Fibroblast of lung (primary cell): ENCODE measurements around the gene XRCC3. TPM values are rescaled to one million over a fixed set of nuclear protein-coding genes. Genes with fewer than 3 reads are reported as not detected.
A peak's percentile ranks its signal among the peaks of the same experiment; 100 is the strongest.

Experiments
- DNase-seq, 2 donors: peaks; one replicate each; pipeline versions ENCODE4 v3.0.0 to v3.0.0-alpha.2; 2010; ENCODE audit warnings: low read depth in 2 of 2
- H2AFZ ChIP-seq: 2 replicates; pipeline ENCODE4 v1.5.1; 2012; ENCODE audit warnings: low read length, control low read depth, inconsistent platforms
- H3K27ac ChIP-seq: 2 replicates; pipeline ENCODE4 v1.5.1; 2011; ENCODE audit warnings: low read length, control low read depth; ENCODE audit not compliant: insufficient read depth
- H3K27me3 ChIP-seq: 2 replicates; pipeline ENCODE4 v1.5.1; 2011; ENCODE audit warnings: mild to moderate bottlenecking, low read length; ENCODE audit not compliant: control insufficient read depth, insufficient read depth
- H3K36me3 ChIP-seq: 2 replicates; pipeline ENCODE4 v1.5.1; 2011; ENCODE audit warnings: low read length; ENCODE audit not compliant: control insufficient read depth, insufficient read depth
- H3K4me1 ChIP-seq: 2 replicates; pipeline ENCODE4 v1.5.1; 2011; ENCODE audit warnings: low read length; ENCODE audit not compliant: control insufficient read depth, insufficient read depth; ENCODE audit errors: extremely low read depth
- H3K4me2 ChIP-seq: 2 replicates; pipeline ENCODE4 v1.5.1; 2011; ENCODE audit warnings: low read length, control low read depth; ENCODE audit not compliant: insufficient read depth; ENCODE audit errors: extremely low read depth
- H3K4me3 ChIP-seq, 4 experiments: fragments of 200-600 bp in 1 of 4; sonication (generic) in 1 of 4; replicated peaks in 1 of 4; 2 replicates each; pipeline ENCODE4 v1.5.1; 2011 to 2016; ENCODE audit warnings: low read length in 4 of 4, low read depth in 3 of 4, mild to moderate bottlenecking in 3 of 4, control low read depth in 2 of 4, inconsistent platforms in 1 of 4, mixed read lengths in 1 of 4; ENCODE audit not compliant: insufficient read depth in 1 of 4; ENCODE audit errors: control extremely low read depth in 1 of 4
- H3K79me2 ChIP-seq: 2 replicates; pipeline ENCODE4 v1.5.1; 2012; ENCODE audit warnings: mild to moderate bottlenecking, low read length, inconsistent platforms; ENCODE audit not compliant: control insufficient read depth, insufficient read depth
- H3K9ac ChIP-seq: 2 replicates; pipeline ENCODE4 v1.5.1; 2011; ENCODE audit warnings: mild to moderate bottlenecking, low read length, control low read depth; ENCODE audit not compliant: insufficient read depth
- H3K9me3 ChIP-seq: 2 replicates; pipeline ENCODE4 v1.5.1; 2012; ENCODE audit warnings: low read depth, low read length; ENCODE audit not compliant: control insufficient read depth, insufficient read depth
- H4K20me1 ChIP-seq: 2 replicates; pipeline ENCODE4 v1.5.1; 2011; ENCODE audit warnings: low read length; ENCODE audit not compliant: control insufficient read depth, insufficient read depth; ENCODE audit errors: extremely low read depth
- EZH2 ChIP-seq: IDR thresholded peaks from 2 replicates; pipeline ENCODE4 v1.5.1; 2012; ENCODE audit warnings: low read length, control low read depth, mild to moderate bottlenecking; ENCODE audit errors: missing control alignments
- polyA plus RNA-seq, 2 donors: library from polyadenylated mRNA; depleted of rRNA in 1 of 2; stranded (reverse) in 1 of 2; unstranded in 1 of 2; fragments of >200 nt; gene quantifications; 2 replicates each; pipeline ENCODE4 v1.2.1, GENCODE V29; 2011 to 2012; ENCODE audit warnings: missing spikeins in 1 of 2
- total RNA-seq: library from RNA; depleted of rRNA; stranded (reverse); fragments of >200 nt; gene quantifications from 2 replicates; pipeline ENCODE4 v1.2.1, GENCODE V29; 2014
- TF ChIP-seq, protein P1 (sequence below), 2 donors: IDR thresholded peaks in 1 of 2; conservative IDR thresholded peaks in 1 of 2; 1 replicate in 1 of 2; 2 replicates in 1 of 2; pipeline ENCODE4 v1.5.1; 2011 to 2012; ENCODE audit warnings: low read length in 2 of 2, control low read depth in 1 of 2, inconsistent platforms in 1 of 2, low read depth in 1 of 2, mild to moderate bottlenecking in 1 of 2

Gene XRCC3
- total and polyA plus RNA-seq, 2 donors (not counting 1 experiment from before 2014, with no cell fraction given): 4.9 to 9.2 TPM

DNA sequence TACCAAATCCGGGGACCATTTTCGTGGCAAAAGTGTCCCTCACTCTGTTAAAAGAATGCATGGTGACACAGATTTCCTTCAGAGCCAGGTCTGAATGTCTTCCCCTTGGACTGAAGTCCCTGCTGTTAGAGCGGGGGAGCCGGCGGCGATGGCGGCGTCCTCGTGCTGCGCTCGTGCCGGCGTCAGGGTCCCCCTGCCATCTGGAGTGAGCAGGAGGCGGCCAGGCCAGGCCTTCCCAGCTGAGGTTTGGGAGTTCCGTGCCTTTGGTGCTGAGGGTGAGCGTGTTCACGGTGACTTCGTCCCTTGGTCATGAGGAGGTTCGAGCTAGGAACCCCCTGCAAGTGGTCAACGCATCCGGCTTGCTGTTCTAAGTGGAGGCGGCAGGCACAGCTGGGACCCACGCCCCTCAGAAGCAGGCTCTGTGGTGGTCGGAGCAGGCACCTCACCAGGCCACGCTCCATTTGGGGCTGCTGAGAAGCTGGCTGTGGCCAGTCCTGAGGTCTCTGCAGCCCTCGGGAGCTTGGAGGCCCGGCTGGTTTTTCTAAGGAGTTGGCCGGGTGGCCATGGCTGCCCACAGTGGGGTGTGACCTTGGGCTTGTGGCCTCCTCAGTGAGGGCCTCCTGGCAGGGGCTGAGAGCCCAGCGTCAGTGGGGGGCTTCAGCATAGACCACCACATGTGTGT lies 9.9 kb upstream of the XRCC3 start:
- Histone ChIP-seq H3K79me2 (peaks cover 36% of the 10 kb centered on the region), H3K4me1 (peaks cover 4% of the 10 kb centered on the region), H3K9me3 (no peaks in the 10 kb centered on the region), H3K9ac (no peak overlapping the region), H3K27me3 (no peaks in the 10 kb centered on the region), H2AFZ (no peak overlapping the region), H3K4me2 (no peak overlapping the region), H3K27ac (no peak overlapping the region), H3K36me3 (peaks cover 11% of the 10 kb centered on the region), H4K20me1 (no peaks in the 10 kb centered on the region), H3K4me3 (no peak overlapping the region)
- DNase-seq: no peak
- TF ChIP-seq, protein P1, sequence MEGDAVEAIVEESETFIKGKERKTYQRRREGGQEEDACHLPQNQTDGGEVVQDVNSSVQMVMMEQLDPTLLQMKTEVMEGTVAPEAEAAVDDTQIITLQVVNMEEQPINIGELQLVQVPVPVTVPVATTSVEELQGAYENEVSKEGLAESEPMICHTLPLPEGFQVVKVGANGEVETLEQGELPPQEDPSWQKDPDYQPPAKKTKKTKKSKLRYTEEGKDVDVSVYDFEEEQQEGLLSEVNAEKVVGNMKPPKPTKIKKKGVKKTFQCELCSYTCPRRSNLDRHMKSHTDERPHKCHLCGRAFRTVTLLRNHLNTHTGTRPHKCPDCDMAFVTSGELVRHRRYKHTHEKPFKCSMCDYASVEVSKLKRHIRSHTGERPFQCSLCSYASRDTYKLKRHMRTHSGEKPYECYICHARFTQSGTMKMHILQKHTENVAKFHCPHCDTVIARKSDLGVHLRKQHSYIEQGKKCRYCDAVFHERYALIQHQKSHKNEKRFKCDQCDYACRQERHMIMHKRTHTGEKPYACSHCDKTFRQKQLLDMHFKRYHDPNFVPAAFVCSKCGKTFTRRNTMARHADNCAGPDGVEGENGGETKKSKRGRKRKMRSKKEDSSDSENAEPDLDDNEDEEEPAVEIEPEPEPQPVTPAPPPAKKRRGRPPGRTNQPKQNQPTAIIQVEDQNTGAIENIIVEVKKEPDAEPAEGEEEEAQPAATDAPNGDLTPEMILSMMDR (conservative IDR thresholded peaks at IDR 0.05 in 1 of 2, IDR thresholded peaks at IDR 0.05 in 1 of 2; ENCODE audit: low read depth in 1 of 2, low read length in 2 of 2): no peak
- no peak for TF ChIP-seq EZH2

DNA sequence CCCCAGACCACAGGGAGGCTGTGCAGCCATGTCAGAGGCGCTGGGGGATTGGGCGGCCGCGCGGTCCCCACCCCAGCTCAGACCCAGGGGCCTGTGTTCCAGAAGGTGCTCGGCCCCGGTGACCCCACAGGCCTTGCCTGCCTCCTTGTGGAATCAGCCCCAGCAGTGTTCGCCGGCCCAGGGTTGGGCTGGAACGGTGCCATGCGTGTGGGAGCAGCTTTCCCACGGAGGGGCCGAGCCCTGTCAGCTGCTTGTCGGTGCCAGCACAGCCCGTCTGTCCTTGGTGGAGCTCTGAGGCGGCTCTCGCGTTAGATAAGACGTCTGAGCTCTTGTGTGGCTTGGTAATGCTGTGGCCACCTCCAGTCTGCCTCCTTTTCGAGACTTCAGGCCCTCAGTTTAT lies 8.9 kb upstream of the XRCC3 start:
- Histone ChIP-seq H3K27ac (no peak overlapping the region), H3K4me1 (peaks cover 4% of the 10 kb centered on the region), H3K36me3 (peaks cover 11% of the 10 kb centered on the region), H3K4me3 (no peak overlapping the region), H3K9ac (no peak overlapping the region), H2AFZ (no peak overlapping the region), H3K4me2 (no peak overlapping the region), H3K79me2 (peaks cover 38% of the 10 kb centered on the region), H4K20me1 (no peaks in the 10 kb centered on the region), H3K9me3 (no peaks in the 10 kb centered on the region), H3K27me3 (no peaks in the 10 kb centered on the region)
- peak; percentile 33 to 70 for DNase-seq
- TF ChIP-seq, protein P1 (conservative IDR thresholded peaks at IDR 0.05 in 1 of 2, IDR thresholded peaks at IDR 0.05 in 1 of 2; ENCODE audit: low read depth in 1 of 2, low read length in 2 of 2): no peak
- no peak for TF ChIP-seq EZH2

DNA sequence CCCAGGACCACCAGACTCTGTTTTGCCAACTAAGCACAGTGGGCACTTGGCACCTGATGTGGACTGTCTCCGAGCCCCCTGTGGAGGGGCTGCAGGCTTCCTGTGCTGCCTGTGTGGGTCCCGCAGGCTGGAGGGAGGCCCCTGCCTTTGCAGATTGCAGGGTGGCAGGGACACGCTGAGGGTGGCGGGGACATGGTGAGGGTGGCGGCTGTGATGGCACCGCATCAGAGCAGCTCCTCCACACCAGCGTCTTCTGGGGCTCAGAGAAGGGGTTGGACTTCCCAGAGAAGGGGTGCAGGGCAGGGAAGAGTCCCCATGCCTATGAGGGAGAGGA lies 8.5 kb upstream of the XRCC3 start:
- no peak overlapping the region for H3K4me3 ChIP-seq
- H3K9me3 ChIP-seq: no peaks in the 10 kb centered on the region
- H2AFZ ChIP-seq: no peak overlapping the region
- H4K20me1 ChIP-seq: no peaks in the 10 kb centered on the region
- no peak overlapping the region for H3K9ac ChIP-seq
- H3K4me2 ChIP-seq: no peak overlapping the region
- TF ChIP-seq, protein P1 (conservative IDR thresholded peaks at IDR 0.05 in 1 of 2, IDR thresholded peaks at IDR 0.05 in 1 of 2; ENCODE audit: low read depth in 1 of 2, low read length in 2 of 2): no peak
- no peak for TF ChIP-seq EZH2
- H3K27me3 ChIP-seq: no peaks in the 10 kb centered on the region
- H3K79me2 ChIP-seq: peaks cover 38% of the 10 kb centered on the region
- peaks cover 9% of the 10 kb centered on the region for H3K36me3 ChIP-seq
- DNase-seq: no peak
- H3K27ac ChIP-seq: no peak overlapping the region
- peaks cover 5% of the 10 kb centered on the region for H3K4me1 ChIP-seq
